Renal cortical epithelial cell (primary cell): Measurements from ENCODE around the gene ZNF438. TPM values are rescaled to one million over a fixed set of nuclear protein-coding genes. Genes with fewer than 3 reads are reported as not detected.
A peak's percentile ranks its signal among the peaks of the same experiment; 100 is the strongest.
"Not testable (repeated sequence)": the region's sequence is repeated elsewhere in the genome, so short reads cannot be mapped to it uniquely, and the experiment has no call there.

Experiments used
- DNase-seq: peaks from one replicate; pipeline ENCODE4 v3.0.0-alpha.2; 2011; ENCODE audit warnings: low read depth
- total RNA-seq: library from RNA; depleted of rRNA; stranded (reverse); fragments of >200 nt; gene quantifications from 2 replicates; pipeline ENCODE4 v1.2.3, GENCODE V29; 2014

ZNF438 gene
- total RNA-seq, 1 donor from 2014 or later, result 3.9 TPM

DNA sequence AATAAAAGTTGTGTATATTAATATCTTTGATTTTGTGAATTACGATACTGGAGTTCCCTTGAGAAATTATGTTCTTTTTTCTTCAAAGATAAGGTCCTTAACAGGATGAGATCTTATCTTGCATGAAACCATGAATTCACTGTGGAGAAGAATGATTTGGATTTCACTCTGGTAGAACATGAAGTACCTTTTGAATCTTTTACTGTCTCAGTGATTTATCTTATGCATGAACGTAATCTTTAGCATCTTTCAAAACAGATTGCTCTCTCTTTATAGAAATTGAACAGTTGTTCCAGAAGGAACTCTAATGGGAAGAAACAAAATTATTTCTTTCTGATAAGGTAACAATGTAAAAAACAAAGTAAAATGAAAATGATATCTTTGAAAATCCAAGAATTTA lies 11.0 kb upstream of the ZNF438 start:
- no peak for DNase-seq

DNA sequence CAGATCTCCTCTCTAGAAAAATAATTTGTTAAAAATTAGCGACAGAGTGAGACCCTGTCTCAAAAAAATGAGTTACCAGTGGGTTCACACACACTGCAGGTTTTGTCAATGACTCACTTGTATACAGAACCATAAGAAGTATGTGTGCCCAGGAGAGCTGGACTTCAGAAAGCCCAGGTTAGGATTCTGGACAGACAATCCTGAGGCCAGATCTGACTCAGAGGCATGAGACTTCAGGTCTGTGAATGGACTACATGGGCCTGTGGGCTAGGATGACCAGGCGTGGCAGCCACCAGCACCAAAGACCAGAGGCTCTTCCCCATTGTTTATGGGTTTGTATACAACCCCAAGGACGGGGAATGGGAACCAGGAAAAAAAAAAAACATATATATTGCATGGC lies 9.3 kb upstream of the ZNF438 start:
- DNase-seq, result peak; percentile 84

DNA sequence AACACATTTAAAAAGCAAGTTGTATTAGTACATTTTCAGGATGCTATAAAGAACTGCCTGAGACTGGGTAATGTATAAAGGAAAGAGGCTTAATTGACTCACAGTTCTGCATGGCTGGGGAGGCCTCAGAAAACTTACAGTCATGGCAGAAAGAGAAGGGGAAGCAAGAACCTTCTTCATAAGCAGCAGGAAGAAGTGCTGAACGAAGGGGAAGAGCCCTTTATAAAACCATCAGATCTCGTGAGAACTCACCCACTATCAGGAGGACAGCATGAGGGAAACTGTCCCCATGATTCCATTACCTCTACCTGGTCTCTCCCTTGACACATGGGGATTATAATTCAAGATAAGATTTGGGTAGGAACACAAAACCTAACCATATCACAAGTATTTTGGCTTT lies 7.3 kb upstream of the ZNF438 start:
- DNase-seq, result not testable (repeated sequence)

DNA sequence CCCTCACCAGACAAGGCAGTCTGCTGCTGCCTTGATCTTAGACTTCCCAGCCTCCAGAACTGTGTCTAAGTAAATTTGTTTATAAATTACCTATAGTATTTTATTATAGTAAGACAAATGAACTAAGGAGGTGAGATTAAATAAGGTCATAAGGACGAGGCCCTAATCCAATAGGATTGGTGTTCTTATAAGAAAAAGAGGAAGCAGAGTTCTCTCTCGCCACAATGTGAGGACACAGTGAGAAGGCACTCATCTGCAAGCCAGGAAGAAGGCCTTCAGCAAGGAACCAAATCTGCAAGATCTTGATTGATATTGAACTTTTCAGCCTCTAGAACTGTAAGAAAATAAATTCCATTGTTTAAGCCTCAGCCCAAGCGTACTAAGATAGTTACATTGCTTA lies 6.1 kb upstream of the ZNF438 start:
- no peak for DNase-seq

DNA sequence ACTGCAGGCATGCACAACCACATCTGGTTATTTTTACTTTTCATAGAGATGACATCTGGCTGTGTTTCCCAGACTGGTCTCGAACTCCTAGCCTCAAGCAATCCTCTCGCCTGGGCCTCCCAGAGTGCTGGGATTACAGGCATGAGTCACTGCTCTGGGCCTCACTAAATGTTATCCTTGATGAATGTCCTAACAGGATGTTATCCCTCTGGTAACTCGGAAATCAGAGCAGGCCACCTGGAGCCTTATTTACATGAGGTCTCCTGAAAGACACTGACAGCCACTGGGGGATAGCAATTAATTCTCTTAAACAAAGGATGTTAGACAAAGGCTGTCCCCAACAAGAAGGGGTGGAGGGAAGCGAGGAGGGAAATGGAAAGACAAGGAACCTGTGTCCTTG lies 4.5 kb upstream of the ZNF438 start:
- no peak for DNase-seq

DNA sequence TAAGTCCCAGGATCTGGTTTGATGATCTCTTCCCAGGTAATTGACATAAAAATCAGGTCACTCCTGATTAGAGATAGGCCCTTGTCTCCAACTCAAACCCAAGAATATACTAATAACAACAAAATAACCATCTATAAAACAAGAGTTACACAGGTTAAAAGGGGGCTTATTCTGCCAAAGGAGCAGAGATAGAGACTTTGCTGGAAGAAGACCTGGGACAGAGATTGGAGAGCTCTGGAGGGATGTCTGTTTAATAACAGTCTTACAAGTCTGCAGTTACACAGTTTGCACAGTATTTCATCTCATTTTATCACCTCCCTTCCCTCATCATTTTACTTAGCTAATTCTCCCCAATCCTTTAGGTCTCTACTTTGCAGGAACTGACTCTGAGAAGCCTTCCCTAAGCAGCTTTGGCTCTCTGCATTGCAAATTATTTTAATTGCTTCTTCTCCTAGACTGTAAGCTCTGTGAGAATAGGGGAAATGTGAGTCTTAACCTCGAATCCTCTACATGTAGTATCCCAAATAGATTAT lies 3.7 kb upstream of the ZNF438 start:
- no peak for DNase-seq

DNA sequence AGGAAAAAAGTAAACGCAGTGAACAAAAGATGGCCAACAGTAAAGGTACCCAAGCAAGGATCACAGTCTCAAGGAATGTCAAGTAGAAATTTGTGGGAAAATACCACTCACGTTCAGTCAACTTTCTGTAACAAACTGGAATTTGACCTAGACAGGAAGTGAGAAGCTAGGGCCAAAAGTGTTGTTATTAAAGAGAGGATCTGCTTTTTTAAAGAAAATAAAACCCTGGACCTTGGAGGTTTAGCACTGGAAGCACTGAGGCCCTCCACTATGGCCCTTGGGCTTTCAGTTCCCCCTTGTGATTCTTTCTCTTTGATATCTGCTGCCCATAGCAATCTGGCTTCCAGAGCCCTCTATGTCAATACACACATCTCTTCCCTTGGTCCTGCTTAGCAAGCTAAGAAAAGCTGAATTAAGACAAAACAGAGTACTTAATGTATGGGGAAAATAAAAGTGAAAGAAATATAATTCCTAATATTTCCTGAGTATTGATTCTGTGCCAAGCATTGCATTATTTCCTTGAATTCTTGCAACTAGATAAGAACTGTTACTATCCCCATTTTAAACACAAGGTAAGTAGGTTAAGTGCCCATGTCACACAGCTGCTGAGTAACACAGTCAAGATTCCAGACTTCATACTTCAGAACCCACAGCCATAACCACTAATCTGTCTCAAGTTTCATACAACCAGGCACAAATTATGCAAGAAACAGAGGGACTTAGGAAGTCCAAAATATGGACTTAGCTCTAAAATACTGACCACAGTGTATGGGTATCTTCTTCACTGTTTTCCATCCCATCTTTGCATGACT lies 2.6 kb upstream of the ZNF438 start:
- DNase-seq, result peak; percentile 90

DNA sequence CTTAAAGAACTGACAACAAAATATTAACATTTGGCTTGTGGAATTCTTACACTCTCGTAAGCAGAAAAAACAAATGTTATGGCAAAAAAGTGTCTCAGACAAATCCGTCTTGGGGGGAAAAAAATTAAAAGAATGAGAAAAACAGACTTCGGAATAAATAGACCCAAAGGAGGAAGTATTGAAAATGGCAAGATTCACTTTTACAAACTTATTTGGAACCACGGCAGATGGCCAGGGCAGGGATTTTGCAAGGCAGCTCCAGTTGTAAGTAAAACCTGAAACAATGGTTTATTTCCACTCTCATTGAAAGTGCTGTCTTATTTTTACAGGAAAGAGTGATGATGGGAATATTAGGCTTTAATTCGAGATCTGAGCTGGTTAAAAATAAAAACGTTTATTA lies 1.5 kb upstream of the ZNF438 start:
- DNase-seq, result no peak

DNA sequence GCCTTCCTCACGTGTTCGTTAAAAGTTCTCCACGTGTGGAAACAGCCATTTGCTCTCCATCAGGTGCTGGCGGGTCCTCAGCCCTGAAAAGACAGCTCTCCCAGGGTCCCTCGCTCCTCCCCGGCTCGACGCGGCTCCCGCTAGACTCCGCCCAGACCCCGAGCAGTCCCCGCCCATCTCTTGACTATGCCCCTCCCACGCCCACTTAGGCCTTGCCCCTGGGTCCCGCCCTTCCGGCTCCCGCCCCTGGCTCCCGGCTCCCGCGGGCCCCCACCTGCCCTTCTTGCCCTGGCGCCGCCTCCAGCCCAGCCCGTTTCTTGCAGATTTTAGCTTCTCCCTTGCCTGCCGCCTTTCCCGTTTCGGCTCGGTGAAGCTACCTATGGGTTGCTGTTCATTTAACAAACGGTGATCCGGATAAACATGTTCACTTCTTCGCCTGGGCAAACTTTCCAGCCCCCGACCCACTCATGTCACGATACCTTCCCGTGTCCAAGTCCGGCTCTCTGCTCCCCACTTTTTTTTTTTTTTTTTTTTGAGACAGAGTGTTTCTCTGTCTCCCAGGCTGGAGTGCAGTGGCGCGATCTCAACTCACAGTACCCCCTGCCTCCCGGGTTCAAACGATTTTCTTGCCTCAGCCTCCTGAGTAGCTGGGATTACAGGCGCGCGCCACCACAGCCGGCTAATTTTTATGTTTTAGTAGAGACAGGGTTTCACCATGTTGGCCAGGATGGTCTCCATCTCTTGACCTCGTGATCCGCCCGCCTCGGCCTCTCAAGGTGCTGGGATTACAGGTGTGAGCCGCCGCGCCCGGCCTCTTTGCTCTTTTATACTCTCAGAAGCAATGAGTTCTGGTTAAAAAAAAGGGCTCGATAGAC lies 830 bp upstream of the ZNF438 start:
- peak; percentile 76 for DNase-seq

DNA sequence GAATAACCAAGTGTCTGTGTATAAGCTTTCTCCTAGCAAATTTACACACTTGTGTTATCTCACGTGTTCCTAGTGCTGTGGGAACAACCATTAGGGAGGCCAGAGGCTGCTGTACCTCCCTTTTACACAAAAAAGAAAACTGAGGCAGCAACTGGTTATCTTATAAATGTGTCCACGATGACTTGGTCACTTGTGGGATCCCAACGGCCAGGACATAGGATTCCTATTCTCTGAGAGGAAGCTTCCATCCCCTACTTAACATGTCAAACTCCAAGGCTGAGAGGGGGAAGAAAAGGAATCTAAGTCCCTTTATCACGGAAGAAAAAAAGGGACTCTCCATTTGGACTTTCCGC lies 484 bp downstream of the ZNF438 start:
- DNase-seq, result no peak

DNA sequence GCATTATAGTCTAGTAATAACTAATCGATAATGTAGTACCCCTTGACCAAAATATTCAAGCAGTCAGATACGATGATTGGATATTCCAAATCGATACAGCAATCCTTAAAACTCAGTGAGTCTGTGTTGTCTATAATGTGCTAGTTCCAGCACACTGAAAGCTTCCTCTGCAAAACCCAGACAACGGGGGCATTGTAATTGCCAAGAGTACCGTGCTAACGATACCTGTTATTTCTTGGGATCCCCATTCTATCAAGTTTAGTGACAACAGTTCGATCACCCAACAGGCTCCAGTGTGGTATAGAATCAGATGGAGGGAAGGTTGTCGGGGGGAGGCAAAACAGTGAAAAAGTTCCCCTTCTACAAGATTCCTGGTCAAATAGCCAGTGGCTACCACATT lies 865 bp downstream of the ZNF438 start:
- no peak for DNase-seq

DNA sequence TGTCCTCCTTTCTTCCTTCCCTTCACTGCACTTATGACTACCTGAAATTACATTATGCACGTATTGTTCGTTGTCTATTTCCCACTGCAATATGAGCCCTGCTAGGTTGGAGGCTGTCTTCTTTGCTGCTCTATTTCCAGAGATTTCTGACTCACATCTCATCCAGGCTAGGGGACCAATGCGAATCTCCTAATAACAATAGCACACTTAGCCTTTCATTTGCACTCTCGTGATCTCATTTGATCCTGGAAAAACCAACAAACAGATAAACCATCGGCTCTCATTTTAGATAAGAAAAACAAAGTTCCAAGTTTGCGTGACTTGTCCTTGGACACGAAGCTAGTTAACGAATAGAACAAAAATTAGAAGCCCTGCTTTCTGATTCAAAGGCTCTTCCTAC lies 1.4 kb downstream of the ZNF438 start:
- DNase-seq, result no peak

DNA sequence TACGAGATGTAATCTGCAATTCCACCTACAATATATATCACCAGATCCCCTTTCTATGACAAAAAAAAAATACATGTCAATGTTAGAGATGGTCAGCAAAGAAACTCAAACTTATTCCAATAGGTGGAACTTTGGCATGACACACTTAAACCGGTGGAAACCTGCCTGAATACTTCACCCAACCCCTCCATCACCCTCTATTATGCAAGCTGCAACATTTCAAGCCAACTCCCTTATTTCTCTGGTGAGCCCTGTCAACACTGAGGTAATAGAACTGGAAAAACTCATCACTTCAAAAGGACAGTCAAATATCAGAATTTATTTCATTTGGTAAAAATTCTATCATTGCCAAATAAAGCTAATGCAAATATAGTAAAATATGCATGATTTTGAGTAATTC lies 3.6 kb downstream of the ZNF438 start:
- peak; percentile 42 for DNase-seq

DNA sequence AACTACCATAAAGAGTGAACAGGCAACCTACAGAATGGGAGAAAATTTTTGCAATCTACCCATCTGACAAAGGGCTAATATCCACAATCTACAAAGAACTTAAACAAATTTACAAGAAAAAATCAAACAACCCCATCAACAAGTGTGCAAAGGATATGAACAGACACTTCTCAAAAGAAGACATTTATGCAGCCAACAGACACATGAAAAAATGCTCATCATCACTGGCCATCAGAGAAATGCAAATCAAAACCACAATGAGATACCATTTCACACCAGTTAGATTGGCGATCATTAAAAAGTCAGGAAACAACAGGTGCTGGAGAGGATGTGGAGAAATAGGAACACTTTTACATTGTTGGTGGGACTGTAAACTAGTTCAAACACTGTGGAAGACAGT lies 5.4 kb downstream of the ZNF438 start:
- not testable (repeated sequence) for DNase-seq

DNA sequence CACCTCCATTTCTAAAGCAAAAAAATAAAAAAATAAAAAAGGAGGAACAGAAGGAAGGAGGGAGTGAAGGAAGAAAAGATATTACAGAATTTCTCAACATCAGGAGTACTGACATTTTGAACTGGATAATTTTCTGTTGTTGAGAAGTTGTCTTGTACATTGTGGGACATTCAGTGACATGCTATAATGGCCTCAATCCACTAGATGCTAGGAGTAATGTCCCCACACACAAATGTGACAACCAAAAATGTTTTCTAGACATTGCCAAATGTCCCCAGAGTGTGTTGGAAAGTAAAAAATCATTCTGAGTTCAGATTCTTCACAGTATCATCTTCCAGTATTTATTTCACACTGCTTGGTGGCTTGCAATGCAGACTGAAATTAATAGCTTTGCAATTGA lies 6.5 kb downstream of the ZNF438 start:
- no peak for DNase-seq

DNA sequence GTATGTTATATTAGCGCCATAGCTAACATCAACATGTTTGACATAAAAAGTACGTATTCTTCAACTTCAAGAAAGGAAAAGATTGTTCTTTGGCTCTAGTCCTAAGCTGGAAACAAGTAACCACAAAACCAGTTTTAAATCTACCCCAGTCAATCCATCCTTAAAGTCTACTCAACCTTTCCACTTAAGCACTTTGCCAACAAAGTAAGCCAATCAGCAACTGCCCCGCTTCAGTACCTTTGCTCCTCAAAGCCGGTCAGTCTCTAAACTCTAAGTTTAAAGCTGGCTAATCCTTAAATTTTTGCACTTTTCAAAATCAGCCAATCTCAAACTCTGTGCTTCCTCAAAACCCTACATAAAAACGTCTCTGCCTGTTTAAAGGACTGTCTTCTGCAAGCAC lies 8.1 kb downstream of the ZNF438 start:
- no peak for DNase-seq

DNA sequence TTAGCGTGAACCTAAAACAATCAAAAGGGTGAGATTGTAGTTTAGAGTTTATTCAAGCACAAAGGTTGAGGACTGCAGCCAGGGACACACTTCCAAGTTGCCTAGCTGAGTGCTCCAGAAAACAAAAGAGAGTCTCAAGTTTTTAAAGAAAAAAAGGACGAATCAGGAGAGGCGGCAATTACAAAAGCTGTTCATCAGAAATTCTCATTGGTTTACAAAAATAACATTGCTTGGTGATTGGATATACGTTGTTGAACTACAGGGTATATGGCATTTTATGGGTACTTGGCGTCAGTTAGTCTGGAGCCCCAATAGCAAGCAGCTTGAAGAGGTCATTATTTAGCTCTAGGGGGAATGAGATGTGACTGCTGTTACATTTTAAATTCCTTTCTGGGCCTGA lies 11.5 kb downstream of the ZNF438 start:
- no peak for DNase-seq

DNA sequence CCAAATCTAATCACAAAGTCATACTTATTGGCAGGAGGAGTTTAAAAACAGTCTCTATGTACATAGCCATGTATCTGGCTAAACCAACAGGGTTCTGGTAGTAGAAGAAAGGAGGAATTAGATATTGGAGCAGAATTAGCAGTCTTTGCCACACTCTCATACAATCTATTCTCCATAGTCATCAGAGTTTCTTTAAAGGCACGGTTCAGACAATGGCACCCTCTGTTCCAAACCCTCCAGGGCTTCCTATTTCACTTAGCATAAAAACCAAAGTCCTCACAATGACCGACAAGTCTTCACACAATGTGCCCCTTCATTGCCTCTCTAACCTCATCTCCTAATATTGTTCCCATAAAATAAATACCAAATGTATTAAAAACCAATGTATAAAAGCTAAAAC lies 12.7 kb downstream of the ZNF438 start:
- no peak for DNase-seq

DNA sequence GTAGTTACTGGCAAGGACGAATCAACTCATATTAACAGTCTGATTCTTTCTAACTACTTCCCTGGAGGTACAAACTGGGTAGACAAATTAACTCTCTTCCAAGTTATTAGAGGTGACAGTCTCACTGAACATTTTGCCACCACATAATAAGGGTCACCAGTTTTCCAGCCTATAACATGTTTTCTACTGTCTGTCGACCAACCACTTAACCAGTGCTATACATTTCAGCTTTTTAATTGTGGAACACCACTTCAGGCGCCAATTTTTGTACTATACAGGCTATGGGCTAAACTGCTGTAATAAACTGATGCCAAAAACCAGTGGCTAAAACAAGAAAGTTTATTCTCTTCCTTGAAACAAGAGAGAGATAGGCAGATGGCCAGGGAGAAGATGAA lies 13.3 kb downstream of the ZNF438 start:
- no peak for DNase-seq

DNA sequence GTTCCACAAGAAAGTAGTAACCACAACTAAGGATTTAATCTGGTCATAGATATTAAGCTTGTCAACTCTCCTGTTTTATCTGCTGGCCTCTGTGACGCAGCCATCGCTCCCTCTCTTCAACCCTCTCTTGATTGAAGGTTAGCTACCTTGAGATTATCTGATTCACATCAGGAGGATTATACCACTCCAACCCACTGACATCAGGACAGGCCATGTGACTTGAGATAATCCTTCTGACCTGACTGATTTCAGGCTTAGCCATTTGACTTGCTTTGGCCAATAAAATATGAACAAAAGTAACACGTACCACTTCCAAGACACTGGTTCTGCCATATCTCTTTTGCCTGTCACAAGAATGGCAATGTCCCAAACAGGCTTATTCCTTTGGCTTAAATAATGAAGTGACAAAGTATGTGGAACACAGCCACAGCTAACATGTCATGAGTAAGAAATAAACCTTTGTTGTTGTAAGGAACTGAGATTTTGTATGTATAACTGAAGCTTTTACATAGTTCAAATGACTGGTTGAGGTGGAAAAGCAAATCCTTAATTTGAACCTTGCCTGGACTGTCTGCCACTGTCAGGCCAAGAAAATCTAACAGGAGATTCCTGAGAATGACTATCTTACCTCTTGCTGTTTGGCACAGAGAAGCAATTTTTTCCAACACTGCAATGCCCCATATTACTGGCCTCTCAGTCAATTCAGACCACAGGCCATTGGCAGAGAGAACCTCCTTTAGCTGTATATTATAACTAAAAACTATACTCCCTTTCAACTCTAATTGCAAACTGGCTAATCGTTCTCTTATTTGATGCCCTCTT lies 13.9 kb downstream of the ZNF438 start:
- DNase-seq, result no peak

DNA sequence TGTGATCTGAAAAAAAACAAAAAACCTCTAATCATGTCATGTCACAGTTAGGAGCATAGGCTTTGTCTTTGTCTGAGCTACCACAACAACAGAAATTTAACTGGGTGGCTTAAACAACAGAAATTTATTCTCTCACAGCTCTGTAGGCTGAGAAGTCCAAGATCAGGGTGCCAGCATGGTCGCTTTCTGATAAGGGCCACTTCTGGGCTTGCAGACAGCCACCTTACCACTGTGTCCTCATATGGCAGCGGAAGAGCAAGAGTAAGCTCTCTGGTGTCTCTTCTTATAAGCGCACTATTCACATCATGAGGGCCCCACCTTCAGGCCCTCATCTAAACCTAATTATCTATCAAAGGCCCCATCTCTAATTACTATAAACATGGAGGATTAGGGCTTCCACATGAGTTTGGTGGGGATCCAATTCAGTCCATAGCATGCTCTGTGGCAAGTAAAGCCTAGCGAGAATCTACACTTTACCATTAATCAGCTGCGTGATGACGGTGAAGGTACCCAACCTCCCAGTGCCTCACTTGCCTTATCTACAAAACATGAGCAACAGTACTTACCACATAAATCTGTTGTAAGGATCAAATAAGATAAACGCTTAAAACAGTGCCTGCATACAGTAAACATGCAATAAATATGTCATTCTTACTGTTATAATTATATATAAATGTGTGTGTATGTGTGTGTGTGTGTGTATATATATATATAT lies 17.3 kb downstream of the ZNF438 start:
- no peak for DNase-seq

DNA sequence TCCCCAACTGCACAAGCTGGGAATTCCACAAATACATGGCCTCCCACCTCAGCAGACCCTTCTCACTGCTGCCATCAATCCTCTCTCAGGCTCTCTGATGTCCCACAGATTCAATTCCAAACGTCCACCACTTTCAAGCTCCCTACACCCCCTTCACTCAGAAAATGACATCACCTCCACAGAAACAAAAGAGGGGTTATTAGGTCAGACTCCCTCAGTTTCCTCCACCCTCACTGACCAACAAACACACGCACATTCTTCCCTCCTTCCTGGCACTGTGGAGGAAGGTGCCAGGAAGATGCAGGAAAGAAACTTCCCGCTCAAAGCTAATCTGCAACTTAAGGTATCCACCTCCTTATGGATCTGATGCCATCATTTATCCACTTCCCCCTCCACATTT lies 18.3 kb downstream of the ZNF438 start:
- DNase-seq, result no peak
